ENCODE measurements around the gene FANCD2OS. TPM values are rescaled to one million over a fixed set of nuclear protein-coding genes. Genes with fewer than 3 reads are reported as not detected.
"Not testable (repeated sequence)": the region's sequence is repeated elsewhere in the genome, so short reads cannot be mapped to it uniquely, and the experiment has no call there.

FANCD2OS gene
- total and polyA plus RNA-seq, 2 experiments from 2014 or later, result not detected

DNA sequence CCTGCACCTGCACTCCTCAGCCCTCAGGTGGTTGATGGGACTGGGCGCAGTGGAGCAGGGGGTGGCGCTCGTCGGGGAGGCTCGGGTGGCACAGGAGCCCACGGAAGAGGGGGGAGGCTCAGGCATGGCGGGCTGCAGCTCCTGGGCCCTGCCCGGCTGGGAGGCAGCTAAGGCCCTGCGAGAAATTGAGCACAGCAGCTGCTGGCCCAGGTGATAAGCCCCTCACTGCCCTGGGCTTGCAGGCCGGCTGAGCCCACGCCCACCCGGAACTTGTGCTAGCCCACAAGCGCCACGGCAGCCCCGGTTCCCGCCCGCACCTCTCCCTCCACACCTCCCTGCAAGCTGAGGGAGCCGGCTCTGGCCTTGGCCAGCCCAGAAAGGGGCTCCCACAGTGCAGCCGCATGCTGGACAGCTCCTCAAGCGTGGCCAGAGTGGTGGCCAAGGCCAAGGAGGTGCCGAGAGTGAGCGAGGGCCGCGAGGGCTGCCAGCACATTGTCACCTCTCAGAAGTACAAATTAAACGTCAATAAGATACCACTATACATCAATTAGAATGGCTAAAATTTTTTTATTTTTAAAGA is 28.5 kb upstream of the FANCD2OS start:
- Histone ChIP-seq H3K4me1 (ENCODE audit: insufficient read depth) (no peaks in the 10 kb centered on the region), H3K4me3 (no peak overlapping the region), H3K4me2 (no peak overlapping the region), H3K36me3 (replicated peaks; ENCODE audit: insufficient read depth, low read depth) (no peaks in the 10 kb centered on the region), H4K20me1 (ENCODE audit: insufficient read depth, poor library complexity, severe bottlenecking) (no peaks in the 10 kb centered on the region), H3K27ac (no peak overlapping the region), H3K27me3 (no peaks in the 10 kb centered on the region), H3K9me3 (ENCODE audit: low read depth) (no peaks in the 10 kb centered on the region), H2AFZ (no peak overlapping the region), H3K79me2 (no peaks in the 10 kb centered on the region), H3K9me2 (replicated peaks; ENCODE audit: insufficient read depth) (no peaks in the 10 kb centered on the region)
- DNase-seq (ENCODE audit: low spot score), result no peak
- TF ChIP-seq EZH2phosphoT487 (IDR thresholded peaks at IDR 0.05; ENCODE audit: low read depth, severe bottlenecking, unreplicated experiment) (no peak), EZH2 (IDR thresholded peaks at IDR 0.05; ENCODE audit: borderline replicate concordance) (no peak), CTCF (IDR thresholded peaks at IDR 0.05; ENCODE audit: poor library complexity) (no peak)
- WGBS (ENCODE audit: low lambda C conversion rate, missing lambda C conversion rate), result 96% methylated on average over 25 of the region's 25 CpGs

DNA sequence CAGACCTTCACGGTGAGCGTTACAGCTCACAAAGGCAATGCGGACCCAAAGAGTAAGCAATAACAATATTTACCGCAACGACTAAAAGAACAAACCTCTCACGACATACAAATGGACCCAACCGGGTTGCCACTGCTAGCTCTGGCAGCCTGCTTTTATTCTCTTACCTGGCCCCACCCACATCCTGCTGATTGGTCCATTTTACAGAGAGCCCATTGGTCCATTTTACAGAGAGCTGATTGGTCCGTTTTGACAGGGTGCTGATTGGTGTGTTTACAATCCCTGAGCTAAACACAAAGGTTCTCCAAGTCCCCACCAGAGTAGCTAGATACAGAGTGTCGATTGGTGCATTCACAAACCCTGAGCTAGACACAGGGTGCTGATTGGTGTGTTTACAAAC is 27.8 kb upstream of the FANCD2OS start:
- H3K4me2 ChIP-seq; H3K4me3 ChIP-seq; H3K79me2 ChIP-seq; H4K20me1 ChIP-seq (ENCODE audit: insufficient read depth, poor library complexity, severe bottlenecking); H3K27ac ChIP-seq; H3K9me3 ChIP-seq (ENCODE audit: low read depth); H3K36me3 ChIP-seq (replicated peaks; ENCODE audit: insufficient read depth, low read depth); H2AFZ ChIP-seq; H3K9me2 ChIP-seq (replicated peaks; ENCODE audit: insufficient read depth); DNase-seq (ENCODE audit: low spot score); H3K27me3 ChIP-seq; H3K4me1 ChIP-seq (ENCODE audit: insufficient read depth): not testable (repeated sequence)
- WGBS (ENCODE audit: low lambda C conversion rate, missing lambda C conversion rate), result 95% methylated on average over 9 of the region's 9 CpGs

- Histone ChIP-seq H4K20me1 (ENCODE audit: insufficient read depth, poor library complexity, severe bottlenecking) (peaks cover 10% of the 10 kb centered on the region), H3K9me3 (ENCODE audit: low read depth) (no peaks in the 10 kb centered on the region), H3K4me3 (no peak overlapping the region), H3K4me1 (ENCODE audit: insufficient read depth) (no peaks in the 10 kb centered on the region), H3K79me2 (peaks cover 68% of the 10 kb centered on the region), H2AFZ (no peak overlapping the region), H3K27ac (no peak overlapping the region), H3K9me2 (replicated peaks; ENCODE audit: insufficient read depth) (no peaks in the 10 kb centered on the region), H3K4me2 (no peak overlapping the region), H3K36me3 (replicated peaks; ENCODE audit: insufficient read depth, low read depth) (no peaks in the 10 kb centered on the region), H3K27me3 (no peaks in the 10 kb centered on the region)
- TF ChIP-seq EZH2 (IDR thresholded peaks at IDR 0.05; ENCODE audit: borderline replicate concordance) (no peak), CTCF (IDR thresholded peaks at IDR 0.05; ENCODE audit: poor library complexity) (no peak), EZH2phosphoT487 (IDR thresholded peaks at IDR 0.05; ENCODE audit: low read depth, severe bottlenecking, unreplicated experiment) (no peak)
- DNase-seq (ENCODE audit: low spot score), result no peak
- 90% methylated on average over 4 of the region's 4 CpGs for WGBS (ENCODE audit: low lambda C conversion rate, missing lambda C conversion rate)
Measured at GRCh38 chr3:10122724-10123123, 14.7 kb upstream of the FANCD2OS start.

DNA sequence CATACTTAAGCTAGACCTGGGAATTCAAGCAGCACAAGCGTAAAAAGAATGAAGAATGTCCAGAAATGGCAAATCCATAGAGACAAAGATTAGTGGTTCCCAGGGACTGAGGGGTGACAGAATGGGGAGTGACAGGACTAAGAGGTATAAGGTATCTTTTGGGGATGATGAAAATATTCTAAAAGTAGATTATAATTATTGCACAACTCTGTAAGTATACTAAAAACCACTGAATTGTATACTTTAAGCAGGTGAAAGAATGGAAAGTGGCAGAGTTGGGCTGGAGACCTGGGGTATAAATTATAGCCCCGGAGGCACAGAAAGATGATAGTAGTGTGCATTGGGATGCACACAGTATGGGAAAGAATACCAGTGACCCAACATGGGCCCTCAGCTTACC is 13.0 kb upstream of the FANCD2OS start:
- peaks cover 82% of the 10 kb centered on the region for H3K79me2 ChIP-seq
- H3K9me3 ChIP-seq (ENCODE audit: low read depth), result no peaks in the 10 kb centered on the region
- no peaks in the 10 kb centered on the region for H3K9me2 ChIP-seq (replicated peaks; ENCODE audit: insufficient read depth)
- H3K4me3 ChIP-seq, result no peak overlapping the region
- TF ChIP-seq CTCF (IDR thresholded peaks at IDR 0.05; ENCODE audit: poor library complexity) (no peak), EZH2phosphoT487 (IDR thresholded peaks at IDR 0.05; ENCODE audit: low read depth, severe bottlenecking, unreplicated experiment) (no peak), EZH2 (IDR thresholded peaks at IDR 0.05; ENCODE audit: borderline replicate concordance) (no peak)
- no peaks in the 10 kb centered on the region for H3K27me3 ChIP-seq
- peaks cover 10% of the 10 kb centered on the region for H4K20me1 ChIP-seq (ENCODE audit: insufficient read depth, poor library complexity, severe bottlenecking)
- H3K4me2 ChIP-seq, result no peak overlapping the region
- no peak overlapping the region for H3K27ac ChIP-seq
- 95% methylated on average over 2 of the region's 2 CpGs for WGBS (ENCODE audit: low lambda C conversion rate, missing lambda C conversion rate)
- no peak overlapping the region for H2AFZ ChIP-seq
- DNase-seq (ENCODE audit: low spot score), result no peak
- no peaks in the 10 kb centered on the region for H3K36me3 ChIP-seq (replicated peaks; ENCODE audit: insufficient read depth, low read depth)
- peaks cover 6% of the 10 kb centered on the region for H3K4me1 ChIP-seq (ENCODE audit: insufficient read depth)

Data from hepatocyte (in vitro differentiated cells).